ENCODE data around the gene PRAMEF10. TPM values are rescaled to one million over a fixed set of nuclear protein-coding genes. Genes with fewer than 3 reads are reported as not detected.
"Not testable (repeated sequence)": the region's sequence is repeated elsewhere in the genome, so short reads cannot be mapped to it uniquely, and the experiment has no call there.

The PRAMEF10 gene
- total and polyA plus RNA-seq, 9 of the 15 experiments (the other 6 are each of a cell fraction or from before 2014, with no cell fraction given) = not detected

DNA sequence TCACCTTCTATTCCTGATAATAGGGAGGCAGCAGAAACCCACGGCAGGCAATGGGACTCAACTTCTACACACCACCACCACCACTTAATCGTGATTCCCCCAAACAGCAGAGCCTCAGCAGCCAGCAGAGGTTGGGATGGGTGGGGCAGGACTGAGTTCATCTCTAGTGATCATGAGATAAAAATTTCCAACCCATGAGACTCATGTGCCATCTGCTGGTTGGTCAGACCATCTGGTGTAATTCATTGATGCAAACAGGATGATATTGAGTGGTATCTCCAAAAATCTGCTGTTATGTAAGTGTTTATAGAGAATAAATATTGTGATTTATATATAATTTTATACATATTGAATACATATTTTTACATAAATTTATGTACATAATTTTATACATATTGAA is 23.7 kb upstream of the PRAMEF10 start:
- in situ Hi-C loops (cut with MboI); H4K20me1 ChIP-seq (replicated peaks; ENCODE audit: control insufficient read depth, insufficient read depth, low read length); H3K4me3 ChIP-seq; CTCF ChIA-PET (ENCODE audit: low intra/inter-chr PET ratio); FAIRE-seq; H3K9me1 ChIP-seq (ENCODE audit: control insufficient read depth, insufficient read depth, low read length); H3K79me2 ChIP-seq (ENCODE audit: control insufficient read depth, insufficient read depth, low read length); H3K27ac ChIP-seq (ENCODE audit: extremely low read depth, low read depth, low read length); intact Hi-C loops (cut with micrococcal nuclease); H3K4me1 ChIP-seq (replicated peaks in 1 of 2; ENCODE audit: control insufficient read depth in 2 of 2, insufficient read depth in 2 of 2, low read length in 2 of 2); H3K9ac ChIP-seq (ENCODE audit: insufficient read depth in 1 of 2, low read depth in 2 of 2, low read length in 2 of 2); H3K4me2 ChIP-seq (ENCODE audit: insufficient read depth, low read length); ATAC-seq; H3K36me3 ChIP-seq (ENCODE audit: control insufficient read depth, insufficient read depth, low read length); POLR2A ChIA-PET; H3K27me3 ChIP-seq (ENCODE audit: control insufficient read depth in 2 of 2, insufficient read depth in 2 of 2, low read length in 2 of 2); DNase-seq (ENCODE audit: extremely low read depth in 1 of 4, low spot score in 3 of 4); BruUV-seq (replicated peaks); H2AFZ ChIP-seq (ENCODE audit: low read depth, low read length); H3K9me3 ChIP-seq (replicated peaks; ENCODE audit: control insufficient read depth, insufficient read depth, low read depth, low read length): not testable (repeated sequence)
- 0% methylated on average over 2 of the region's 2 CpGs for WGBS (ENCODE audit: insufficient coverage, low coverage, missing lambda C conversion rate)

- H3K79me2 ChIP-seq (ENCODE audit: control insufficient read depth, insufficient read depth, low read length); FAIRE-seq; H3K36me3 ChIP-seq (ENCODE audit: control insufficient read depth, insufficient read depth, low read length); H3K27ac ChIP-seq (ENCODE audit: extremely low read depth, low read depth, low read length); H3K4me3 ChIP-seq; H4K20me1 ChIP-seq (replicated peaks; ENCODE audit: control insufficient read depth, insufficient read depth, low read length); H2AFZ ChIP-seq (ENCODE audit: low read depth, low read length); H3K27me3 ChIP-seq (ENCODE audit: control insufficient read depth in 2 of 2, insufficient read depth in 2 of 2, low read length in 2 of 2); H3K9ac ChIP-seq (ENCODE audit: insufficient read depth in 1 of 2, low read depth in 2 of 2, low read length in 2 of 2); H3K4me2 ChIP-seq (ENCODE audit: insufficient read depth, low read length); BruUV-seq (replicated peaks); H3K4me1 ChIP-seq (replicated peaks in 1 of 2; ENCODE audit: control insufficient read depth in 2 of 2, insufficient read depth in 2 of 2, low read length in 2 of 2); POLR2A ChIA-PET; in situ Hi-C loops (cut with MboI); ATAC-seq; H3K9me3 ChIP-seq (replicated peaks; ENCODE audit: control insufficient read depth, insufficient read depth, low read depth, low read length); CTCF ChIA-PET (ENCODE audit: low intra/inter-chr PET ratio); DNase-seq (ENCODE audit: extremely low read depth in 1 of 4, low spot score in 3 of 4); intact Hi-C loops (cut with micrococcal nuclease); H3K9me1 ChIP-seq (ENCODE audit: control insufficient read depth, insufficient read depth, low read length): not testable (repeated sequence)
- WGBS (ENCODE audit: insufficient coverage, low coverage, missing lambda C conversion rate) = no CpG with 5 or more reads among the region's 1 CpG
These were observed 18.2 kb upstream of the PRAMEF10 start, which contains the start of gene PRAMEF7 for GRCh38 chr1:12916310-12916709. PRAMEF7 (plus strand) TSS chr1:12916610; CDS start chr1:12917693, 1,083 bp downstream.

GRCh38 chr1:12903793-12904572 is 5.9 kb upstream of the PRAMEF10 start:
- H4K20me1 ChIP-seq (replicated peaks; ENCODE audit: control insufficient read depth, insufficient read depth, low read length); H3K9me1 ChIP-seq (ENCODE audit: control insufficient read depth, insufficient read depth, low read length); H3K27me3 ChIP-seq (ENCODE audit: control insufficient read depth in 2 of 2, insufficient read depth in 2 of 2, low read length in 2 of 2); H3K9me3 ChIP-seq (replicated peaks; ENCODE audit: control insufficient read depth, insufficient read depth, low read depth, low read length); H3K4me2 ChIP-seq (ENCODE audit: insufficient read depth, low read length); H3K9ac ChIP-seq (ENCODE audit: insufficient read depth in 1 of 2, low read depth in 2 of 2, low read length in 2 of 2); CTCF ChIA-PET (ENCODE audit: low intra/inter-chr PET ratio); POLR2A ChIA-PET; DNase-seq (ENCODE audit: extremely low read depth in 1 of 4, low spot score in 3 of 4); H3K79me2 ChIP-seq (ENCODE audit: control insufficient read depth, insufficient read depth, low read length); in situ Hi-C loops (cut with MboI); H3K27ac ChIP-seq (ENCODE audit: extremely low read depth, low read depth, low read length); intact Hi-C loops (cut with micrococcal nuclease); FAIRE-seq; H3K36me3 ChIP-seq (ENCODE audit: control insufficient read depth, insufficient read depth, low read length); H3K4me3 ChIP-seq; ATAC-seq; BruUV-seq (replicated peaks); H2AFZ ChIP-seq (ENCODE audit: low read depth, low read length); H3K4me1 ChIP-seq (replicated peaks in 1 of 2; ENCODE audit: control insufficient read depth in 2 of 2, insufficient read depth in 2 of 2, low read length in 2 of 2): not testable (repeated sequence)
- WGBS (ENCODE audit: insufficient coverage, low coverage, missing lambda C conversion rate) = 0% methylated on average over 2 of the region's 5 CpGs

DNA sequence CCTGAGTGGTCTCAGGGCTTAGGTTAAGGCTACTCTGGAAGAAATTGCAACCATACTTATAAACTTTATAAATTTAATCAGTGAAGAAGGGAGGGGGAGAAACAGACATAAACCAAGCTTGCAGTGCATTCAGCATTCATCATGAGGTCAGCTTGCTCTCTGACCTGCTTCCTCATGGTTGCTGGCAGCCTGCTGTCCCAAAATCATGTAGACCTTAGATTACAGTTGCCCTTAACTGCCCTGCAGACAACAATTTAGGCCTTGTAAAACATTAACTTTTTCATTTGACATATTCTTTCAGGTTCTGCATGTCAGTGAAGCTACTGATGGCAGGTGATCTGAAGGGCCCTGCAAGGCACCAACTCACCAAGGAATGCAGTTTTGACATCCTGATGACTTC is 1.1 kb upstream of the PRAMEF10 start:
- H3K27me3 ChIP-seq (ENCODE audit: control insufficient read depth in 2 of 2, insufficient read depth in 2 of 2, low read length in 2 of 2); ATAC-seq; H3K9me3 ChIP-seq (replicated peaks; ENCODE audit: control insufficient read depth, insufficient read depth, low read depth, low read length); CTCF ChIA-PET (ENCODE audit: low intra/inter-chr PET ratio); H3K27ac ChIP-seq (ENCODE audit: extremely low read depth, low read depth, low read length); H3K4me1 ChIP-seq (replicated peaks in 1 of 2; ENCODE audit: control insufficient read depth in 2 of 2, insufficient read depth in 2 of 2, low read length in 2 of 2); DNase-seq (ENCODE audit: extremely low read depth in 1 of 4, low spot score in 3 of 4); H4K20me1 ChIP-seq (replicated peaks; ENCODE audit: control insufficient read depth, insufficient read depth, low read length); in situ Hi-C loops (cut with MboI); BruUV-seq (replicated peaks); H2AFZ ChIP-seq (ENCODE audit: low read depth, low read length); FAIRE-seq; H3K79me2 ChIP-seq (ENCODE audit: control insufficient read depth, insufficient read depth, low read length); intact Hi-C loops (cut with micrococcal nuclease); POLR2A ChIA-PET; H3K36me3 ChIP-seq (ENCODE audit: control insufficient read depth, insufficient read depth, low read length); H3K4me3 ChIP-seq; H3K4me2 ChIP-seq (ENCODE audit: insufficient read depth, low read length); H3K9me1 ChIP-seq (ENCODE audit: control insufficient read depth, insufficient read depth, low read length); H3K9ac ChIP-seq (ENCODE audit: insufficient read depth in 1 of 2, low read depth in 2 of 2, low read length in 2 of 2): not testable (repeated sequence)

All from K562 (cell line).